HG03558 (cell line): ENCODE data around the gene SLC5A2.
"Not testable (repeated sequence)": the region's sequence is repeated elsewhere in the genome, so short reads cannot be mapped to it uniquely, and the experiment has no call there.

Source experiments
- ATAC-seq: cut with Tn5 transposase; IDR thresholded peaks from one replicate; pipeline ENCODE4 v1.9.1; 2021; ENCODE audit warnings: moderate number of reproducible peaks; ENCODE audit not compliant: unreplicated experiment; ENCODE audit errors: extremely low read depth

The SLC5A2 gene

DNA sequence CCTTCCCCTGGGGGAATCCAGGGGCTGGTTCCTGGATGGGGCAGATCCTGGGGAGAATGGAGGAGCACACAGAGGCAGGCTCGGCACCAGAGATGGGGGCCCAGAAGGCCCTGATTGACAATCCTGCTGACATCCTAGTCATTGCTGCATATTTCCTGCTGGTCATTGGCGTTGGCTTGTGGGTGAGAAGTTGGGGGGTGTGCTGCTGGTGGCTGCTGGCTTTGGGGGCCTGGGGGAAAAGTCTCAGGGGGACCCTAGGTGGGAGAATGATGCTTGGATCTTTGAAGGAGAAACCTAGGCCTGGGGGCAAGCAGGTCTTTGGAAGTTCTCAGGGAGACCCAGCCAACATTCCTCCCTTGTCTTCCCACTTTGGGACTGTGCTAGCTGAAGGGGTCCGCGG is at the start of gene SLC5A2:
Gene SLC5A2, plus strand, starts transcription at position 43 of the 400 bp plus-strand sequence. Its CDS starts 14 bp downstream, at position 57.
- ATAC-seq = no peak

DNA sequence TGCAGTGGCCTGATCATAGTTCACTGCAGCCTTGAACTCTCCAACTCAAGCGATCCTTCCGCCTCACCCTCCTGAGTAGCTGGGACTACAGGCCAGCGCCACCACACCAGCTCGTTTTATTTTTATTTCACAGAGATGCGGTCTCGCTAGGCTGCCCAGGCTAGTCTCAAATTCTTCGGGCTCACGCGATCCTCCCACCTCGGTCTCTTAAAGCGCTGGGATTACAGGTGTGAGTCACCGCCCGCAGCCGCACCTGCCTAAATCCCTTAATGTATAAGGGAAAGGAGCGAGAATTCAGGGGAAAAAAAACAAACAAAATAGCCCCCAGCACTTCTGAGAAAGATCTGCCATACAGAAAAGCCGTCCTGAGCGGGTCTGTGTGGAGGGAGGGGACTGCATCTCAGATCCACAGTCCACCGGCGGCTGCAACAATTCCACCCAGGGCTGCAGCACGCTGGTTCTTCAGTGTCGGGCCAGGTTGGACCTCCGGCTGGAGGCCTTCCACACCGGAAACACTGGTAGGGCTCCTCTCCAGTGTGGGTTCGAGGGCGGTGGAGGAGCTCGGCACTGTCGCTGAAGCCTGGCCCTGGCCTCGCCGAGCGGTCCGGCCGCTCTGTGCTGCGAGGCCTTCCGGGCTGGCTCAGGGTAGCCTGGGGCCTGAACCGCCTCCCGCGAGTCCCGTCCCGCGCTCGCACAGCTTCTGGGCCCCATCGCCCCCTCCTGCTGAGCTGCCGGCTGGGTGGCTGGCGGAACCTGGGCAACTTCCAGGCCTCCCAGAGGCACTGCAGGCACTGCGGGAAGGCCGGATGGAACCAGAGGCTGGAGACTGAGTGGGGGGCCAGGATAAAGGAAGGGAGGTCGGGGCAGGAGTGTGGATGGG is 47.3 kb upstream of the SLC5A2 start:
- no peak for ATAC-seq

DNA sequence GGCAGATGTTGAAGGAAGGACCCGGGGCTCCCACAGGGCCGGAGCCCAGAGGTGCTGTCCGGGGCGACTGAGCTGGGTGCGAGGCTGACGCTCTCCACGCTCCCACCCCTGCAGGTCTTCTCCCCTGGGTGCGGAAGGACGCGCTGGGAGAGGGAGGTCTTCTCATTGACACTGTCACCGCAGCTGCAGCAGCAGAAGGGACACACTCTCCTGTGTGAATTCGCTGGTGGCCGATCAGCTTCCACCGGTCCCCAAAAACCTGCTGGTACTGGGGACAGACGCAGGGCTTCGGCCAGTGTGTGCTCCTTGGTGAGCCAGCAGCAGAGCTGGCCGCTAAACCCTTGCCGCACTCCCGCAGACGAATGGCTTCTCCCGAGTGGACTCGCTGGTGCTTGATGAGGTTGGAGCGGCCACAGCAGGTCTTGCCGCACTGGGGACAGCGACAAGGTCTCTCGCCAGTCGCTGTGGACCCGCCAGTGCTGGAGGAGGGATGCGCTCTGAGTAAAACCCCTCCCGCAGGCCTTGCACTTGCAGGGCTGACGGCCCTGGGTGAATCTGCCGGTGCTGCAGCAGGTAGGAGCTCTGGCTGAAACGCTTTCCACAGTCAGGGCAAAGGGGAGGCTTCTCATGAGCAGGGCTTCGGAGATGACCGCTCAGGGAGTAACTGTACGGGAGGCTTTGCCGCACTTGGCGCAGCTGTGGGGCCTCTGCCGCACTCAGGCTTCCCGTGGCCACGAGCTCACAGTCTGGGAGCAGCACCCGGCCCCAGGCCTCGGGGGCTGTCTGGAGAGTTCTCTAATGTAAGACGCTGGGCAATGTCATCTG is 46.5 kb upstream of the SLC5A2 start:
- no peak for ATAC-seq

GRCh38 chr16:31438414-31438813 is 44.5 kb upstream of the SLC5A2 start:
- ATAC-seq = no peak

- not testable (repeated sequence) for ATAC-seq
Measured at GRCh38 chr16:31439023-31439422, 43.9 kb upstream of the SLC5A2 start.

- ATAC-seq = no peak
Measured at GRCh38 chr16:31439519-31439918, 43.4 kb upstream of the SLC5A2 start.

DNA sequence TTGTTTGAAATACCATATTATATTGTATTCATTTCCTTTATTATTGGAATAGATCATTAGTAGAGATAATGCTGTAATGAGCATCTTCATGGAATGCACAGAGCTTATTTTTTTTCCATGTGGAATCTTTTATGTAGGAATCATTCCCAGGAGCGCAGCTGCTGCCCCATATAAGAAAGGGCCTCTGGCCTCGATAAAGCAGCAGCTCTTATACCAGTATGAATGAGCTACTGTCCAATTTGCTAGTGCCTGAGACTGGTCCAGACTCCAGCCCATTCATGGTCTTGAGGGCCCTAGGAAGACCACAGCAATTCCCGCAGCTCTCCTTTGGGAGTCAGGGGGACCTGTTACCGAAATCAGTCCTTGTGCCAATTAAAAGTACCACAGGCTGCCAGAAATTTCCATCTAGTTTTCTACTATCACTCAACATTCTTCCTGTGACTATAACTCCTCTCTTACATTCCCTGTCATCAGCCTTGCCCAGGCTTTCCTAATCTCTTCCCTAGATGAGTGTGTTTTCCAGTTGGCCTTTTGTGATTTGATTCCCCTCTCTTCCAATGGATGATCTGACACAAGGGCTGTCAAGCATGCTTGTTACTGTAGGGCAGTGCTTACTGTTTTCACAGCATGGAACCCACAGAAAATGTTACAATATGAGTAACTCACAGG is 42.3 kb upstream of the SLC5A2 start:
- ATAC-seq = no peak

- no peak for ATAC-seq
Measured at GRCh38 chr16:31441956-31442355, 41.0 kb upstream of the SLC5A2 start.

DNA sequence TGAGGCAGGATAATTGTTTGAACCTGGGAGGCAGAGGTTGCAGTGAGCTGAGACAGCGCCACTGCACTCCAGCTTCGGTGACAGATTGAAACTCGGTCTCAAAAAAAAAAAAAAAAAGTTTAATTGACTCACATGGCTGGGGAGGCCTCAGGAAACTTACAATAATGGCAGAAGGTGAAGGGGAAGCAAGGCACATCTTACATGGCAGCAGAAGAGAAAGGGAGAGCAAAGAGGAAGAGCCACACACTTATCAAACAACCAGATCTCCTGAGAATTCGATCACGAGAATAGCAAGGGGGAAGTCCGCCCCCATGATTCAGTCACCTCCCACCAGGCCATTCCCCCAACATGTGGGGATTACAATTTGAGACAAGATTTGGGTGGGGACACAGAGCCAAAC is 37.0 kb upstream of the SLC5A2 start:
- not testable (repeated sequence) for ATAC-seq

- no peak for ATAC-seq
Measured at GRCh38 chr16:31451201-31451600, 31.7 kb upstream of the SLC5A2 start.

GRCh38 chr16:31451681-31452351 is 31.1 kb upstream of the SLC5A2 start:
- ATAC-seq = no peak

- ATAC-seq = no peak
Measured at GRCh38 chr16:31452631-31453106, 30.3 kb upstream of the SLC5A2 start.

DNA sequence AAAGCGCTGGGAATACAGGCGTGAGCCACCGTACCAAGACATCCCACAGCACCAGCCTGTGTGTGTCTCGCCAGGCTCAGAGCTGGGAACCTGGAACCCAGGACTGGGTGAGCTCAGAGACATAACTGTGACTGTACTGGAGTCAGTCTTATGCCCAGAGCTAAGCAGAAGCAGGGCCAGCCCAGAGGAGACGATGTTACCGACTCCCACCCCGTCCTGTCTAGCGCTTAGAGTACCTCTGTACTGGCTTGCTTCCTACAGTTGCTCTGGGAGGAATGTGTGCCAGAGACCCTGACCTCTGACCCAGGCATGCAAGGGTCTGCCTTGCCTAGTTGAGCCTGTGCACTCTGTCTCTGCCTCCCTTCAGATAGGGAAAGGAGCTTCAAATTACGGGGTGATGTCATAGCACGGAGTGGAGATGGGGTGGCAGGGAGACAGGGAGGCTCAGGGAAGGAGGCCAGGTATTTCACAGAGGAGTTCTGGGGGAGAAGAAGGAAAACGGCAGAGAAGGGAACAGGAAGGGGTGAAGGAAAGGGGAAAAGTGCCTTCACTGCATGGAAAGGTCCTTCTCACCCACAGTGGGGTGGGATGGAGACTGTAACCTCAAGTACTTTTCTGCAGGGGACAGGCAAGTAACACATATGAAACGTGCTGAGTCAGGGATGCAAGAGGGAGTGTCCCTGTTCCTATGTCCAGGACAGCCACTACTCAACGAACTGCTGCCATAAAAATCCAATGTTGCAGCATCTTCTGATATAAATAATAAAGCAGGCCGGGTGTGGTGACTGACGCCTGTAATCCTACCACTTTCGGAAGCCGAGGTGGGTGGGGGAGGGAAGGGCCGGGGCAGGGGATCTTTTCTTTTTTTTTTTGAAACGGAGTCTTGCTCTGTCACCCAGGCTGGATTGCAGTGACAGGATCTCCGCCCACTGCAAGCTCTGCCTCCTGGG is 29.4 kb upstream of the SLC5A2 start:
- ATAC-seq = no peak

DNA sequence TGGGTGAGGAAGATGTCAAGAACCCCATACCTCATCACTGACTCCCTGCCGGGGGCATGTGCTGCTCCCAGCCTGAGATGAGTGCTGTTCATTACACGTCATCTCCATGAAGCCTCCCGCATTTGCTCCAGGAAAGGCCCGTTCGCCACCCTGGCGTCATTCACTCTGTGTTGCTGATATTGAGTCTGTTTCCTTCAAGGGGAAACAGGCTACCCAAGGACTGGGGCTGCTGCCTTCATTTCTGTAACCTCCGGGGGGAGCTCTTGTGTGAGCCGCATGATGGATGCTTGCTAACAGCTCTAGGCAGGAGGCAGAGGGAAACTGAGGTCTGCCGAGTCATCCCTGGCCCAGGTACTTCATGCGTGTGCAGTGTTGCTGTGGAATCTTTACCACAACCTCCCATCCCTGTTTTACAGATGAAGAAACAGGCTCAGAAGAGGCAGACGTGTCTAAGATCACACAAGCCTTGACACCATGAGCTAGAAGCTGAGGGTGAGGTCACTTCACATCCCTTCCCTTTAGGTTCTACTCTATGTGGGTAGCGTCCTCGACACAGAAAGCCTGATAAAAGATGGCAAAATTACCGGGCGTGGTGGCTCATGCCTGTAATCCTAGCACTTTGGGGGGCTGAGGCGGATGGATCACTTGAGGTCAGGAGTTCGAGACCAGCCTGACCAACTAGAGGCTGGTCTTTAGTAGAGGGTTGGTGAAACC is 27.2 kb upstream of the SLC5A2 start:
- no peak for ATAC-seq

DNA sequence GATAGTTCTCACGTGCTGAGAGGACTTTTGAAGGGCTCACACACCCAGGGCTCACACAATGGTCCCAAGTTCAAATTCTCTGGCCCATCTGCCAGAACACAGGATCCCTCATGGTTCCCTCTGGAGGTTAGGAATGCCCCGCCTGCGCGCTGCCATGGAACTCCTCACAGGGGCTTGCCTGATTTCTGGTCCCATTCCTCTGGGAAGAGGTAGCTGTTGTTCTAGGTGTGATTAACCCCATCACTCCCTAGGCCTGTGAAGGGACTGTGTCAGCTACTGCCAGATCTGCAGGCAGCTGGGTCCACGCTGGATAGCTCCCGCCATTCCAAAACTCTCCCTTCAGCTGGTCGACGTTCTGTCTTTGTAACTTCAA is 25.9 kb upstream of the SLC5A2 start:
- no peak for ATAC-seq

GRCh38 chr16:31458073-31458843 is 24.7 kb upstream of the SLC5A2 start:
- ATAC-seq = no peak

GRCh38 chr16:31458844-31459686 is 23.9 kb upstream of the SLC5A2 start, which contains the start of gene ARMC5:
ARMC5 (plus strand) TSS chr16:31459501; CDS start chr16:31459525, 24 bp downstream.
- peak; percentile 50 for ATAC-seq
